Measurements from ENCODE around the gene PCBP4. TPM values are rescaled to one million over a fixed set of nuclear protein-coding genes. Genes with fewer than 3 reads are reported as not detected.

PCBP4 gene
- total and polyA plus RNA-seq, 7 donors: 15.6 to 292 (median 256) TPM

- no peak overlapping the region for H3K4me3 ChIP-seq
- peak; percentile 62 for DNase-seq
- peaks cover 0 to 29% (median 27%) of the 10 kb centered on the region in 4 donors for H3K4me1 ChIP-seq
- no peaks in the 10 kb centered on the region for H3K9me3 ChIP-seq
- H3K27ac ChIP-seq: no peak overlapping the region
- no peaks in the 10 kb centered on the region for H3K27me3 ChIP-seq
- WGBS, 2 donors: 86 to 91% methylated on average over 18 of the region's 18 CpGs
- TF ChIP-seq, protein P1, sequence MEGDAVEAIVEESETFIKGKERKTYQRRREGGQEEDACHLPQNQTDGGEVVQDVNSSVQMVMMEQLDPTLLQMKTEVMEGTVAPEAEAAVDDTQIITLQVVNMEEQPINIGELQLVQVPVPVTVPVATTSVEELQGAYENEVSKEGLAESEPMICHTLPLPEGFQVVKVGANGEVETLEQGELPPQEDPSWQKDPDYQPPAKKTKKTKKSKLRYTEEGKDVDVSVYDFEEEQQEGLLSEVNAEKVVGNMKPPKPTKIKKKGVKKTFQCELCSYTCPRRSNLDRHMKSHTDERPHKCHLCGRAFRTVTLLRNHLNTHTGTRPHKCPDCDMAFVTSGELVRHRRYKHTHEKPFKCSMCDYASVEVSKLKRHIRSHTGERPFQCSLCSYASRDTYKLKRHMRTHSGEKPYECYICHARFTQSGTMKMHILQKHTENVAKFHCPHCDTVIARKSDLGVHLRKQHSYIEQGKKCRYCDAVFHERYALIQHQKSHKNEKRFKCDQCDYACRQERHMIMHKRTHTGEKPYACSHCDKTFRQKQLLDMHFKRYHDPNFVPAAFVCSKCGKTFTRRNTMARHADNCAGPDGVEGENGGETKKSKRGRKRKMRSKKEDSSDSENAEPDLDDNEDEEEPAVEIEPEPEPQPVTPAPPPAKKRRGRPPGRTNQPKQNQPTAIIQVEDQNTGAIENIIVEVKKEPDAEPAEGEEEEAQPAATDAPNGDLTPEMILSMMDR (IDR thresholded peaks at IDR 0.05): no peak
- TF ChIP-seq EP300 (IDR thresholded peaks at IDR 0.05) (no peak), POLR2A (IDR thresholded peaks at IDR 0.05) (no peak), POLR2AphosphoS5 (IDR thresholded peaks at IDR 0.05) (no peak)
- intact Hi-C loops (cut with DNase I): loop anchor here (10.0 kb wide), 1 partner anchor 450 kb away; no protein-coding TSS in a partner anchor
- H3K36me3 ChIP-seq: peaks cover 0 to 45% (median 3%) of the 10 kb centered on the region in 4 donors
These were observed 22.0 kb downstream of the PCBP4 start for GRCh38 chr3:51945031-51945840.

DNA sequence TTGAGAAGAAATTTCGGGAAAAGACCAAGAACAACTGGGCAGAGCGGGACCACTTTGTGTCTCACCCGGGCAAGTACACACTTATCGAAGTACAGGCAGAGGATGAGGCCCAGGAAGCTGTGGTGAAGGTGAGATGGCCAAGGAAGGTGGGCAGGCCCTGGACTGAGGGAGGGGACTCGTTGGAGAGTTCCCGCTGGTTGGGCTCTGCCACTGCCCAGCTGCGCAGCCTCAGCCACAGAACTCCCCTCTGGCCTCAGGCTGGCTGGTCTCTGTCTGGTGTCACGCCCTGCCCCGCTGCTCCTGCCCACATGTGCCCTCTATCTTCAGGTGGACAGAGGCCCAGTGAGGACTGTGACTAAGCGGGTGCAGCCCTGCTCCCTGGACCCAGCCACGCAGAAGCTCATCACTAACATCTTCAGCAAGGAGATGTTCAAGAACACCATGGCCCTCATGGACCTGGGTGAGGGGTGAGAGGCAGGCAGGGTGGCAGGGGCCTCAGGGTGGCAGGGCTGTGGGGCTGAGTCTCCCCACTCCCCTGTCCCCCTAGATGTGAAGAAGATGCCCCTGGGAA is 22.7 kb downstream of the PCBP4 start:
- H3K27me3 ChIP-seq: no peaks in the 10 kb centered on the region
- peaks cover 0 to 44% (median 3%) of the 10 kb centered on the region in 4 donors for H3K36me3 ChIP-seq
- TF ChIP-seq EP300 (IDR thresholded peaks at IDR 0.05): no peak
- no peak for TF ChIP-seq POLR2AphosphoS5 (IDR thresholded peaks at IDR 0.05)
- no peak for TF ChIP-seq POLR2A (IDR thresholded peaks at IDR 0.05)
- WGBS, 2 donors: 92 to 94% methylated on average over 11 of the region's 11 CpGs
- peaks cover 0 to 34% (median 30%) of the 10 kb centered on the region in 4 donors for H3K4me1 ChIP-seq
- no peak overlapping the region for H3K27ac ChIP-seq
- intact Hi-C loops (cut with DNase I): loop anchor here (5.0 to 10.0 kb wide), 5 partner anchors 178 to 1938 kb away; partner anchors contain the start of genes ACTR8, ALAS1 and POC1A
- no peak overlapping the region for H3K4me3 ChIP-seq
- peak; percentile 55 for DNase-seq
- no peaks in the 10 kb centered on the region for H3K9me3 ChIP-seq

DNA sequence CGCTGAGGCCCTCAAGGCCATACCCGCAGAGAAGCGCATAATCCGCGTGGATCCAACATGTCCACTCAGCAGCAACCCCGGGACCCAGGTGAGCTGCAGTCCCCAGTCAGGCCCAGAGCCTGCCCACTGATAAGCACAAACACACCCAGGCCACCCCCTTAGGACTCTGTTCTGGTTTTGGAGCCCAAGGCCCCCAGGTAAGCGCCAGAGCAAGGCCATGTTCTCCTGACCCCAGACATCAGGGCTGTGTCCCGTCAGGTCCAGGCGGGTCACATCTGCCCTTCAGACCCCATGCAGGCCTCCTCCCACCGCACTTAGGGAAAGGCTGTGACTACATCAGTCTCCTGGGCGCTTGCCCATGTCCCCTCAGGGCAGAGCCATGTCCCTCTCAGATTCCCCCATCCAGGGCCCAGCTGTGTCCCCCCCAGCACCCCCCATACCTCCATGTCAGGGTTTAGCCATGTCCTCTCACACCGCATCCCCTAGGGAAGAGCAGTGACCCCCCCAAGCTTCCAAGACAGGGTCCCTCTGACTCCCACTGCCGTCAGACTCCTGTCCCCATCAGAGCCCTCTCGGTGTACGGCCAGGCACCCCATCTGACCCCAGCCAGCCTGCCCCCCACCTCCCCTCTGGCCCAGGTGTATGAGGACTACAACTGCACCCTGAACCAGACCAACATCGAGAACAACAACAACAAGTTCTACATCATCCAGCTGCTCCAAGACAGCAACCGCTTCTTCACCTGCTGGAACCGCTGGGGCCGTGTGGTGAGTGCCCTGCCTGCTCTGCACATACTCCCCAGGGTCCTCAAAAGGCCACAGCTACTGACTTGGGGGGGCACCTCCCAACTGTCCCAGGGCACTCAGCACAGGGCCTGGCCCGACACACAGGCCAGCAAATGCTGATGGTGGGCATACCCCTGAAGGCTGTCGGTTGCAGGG is 23.5 kb downstream of the PCBP4 start:
- Histone ChIP-seq H3K36me3 (peaks cover 0 to 43% (median 3%) of the 10 kb centered on the region in 4 donors), H3K4me1 (peaks cover 0 to 37% (median 33%) of the 10 kb centered on the region in 4 donors), H3K27ac (peak overlapping the region; percentile 89 to 97 (median 96)), H3K9me3 (no peaks in the 10 kb centered on the region), H3K27me3 (no peaks in the 10 kb centered on the region), H3K4me3 (peak overlapping the region in 3 of 4 donors; percentile 52 to 78 (median 56))
- no peak for TF ChIP-seq EP300 (IDR thresholded peaks at IDR 0.05)
- no peak for TF ChIP-seq POLR2AphosphoS5 (IDR thresholded peaks at IDR 0.05)
- no peak for TF ChIP-seq POLR2A (IDR thresholded peaks at IDR 0.05)
- TF ChIP-seq, protein P1 (IDR thresholded peaks at IDR 0.05): no peak
- peak; percentile 66 for DNase-seq
- intact Hi-C loops (cut with DNase I): loop anchor here (2.0 to 10.0 kb wide), 6 partner anchors 113 to 1939 kb away; partner anchors contain the start of genes ACTR8, ALAS1, DUSP7 and POC1A
- 94 to 96% methylated on average over 21 of the region's 21 CpGs for WGBS, 2 donors

- Histone ChIP-seq H3K27ac (peak overlapping the region; percentile 89 to 97 (median 96)), H3K4me3 (peak overlapping the region; percentile 39 to 78 (median 54)), H3K9me3 (no peaks in the 10 kb centered on the region), H3K36me3 (peaks cover 2 to 40% (median 5%) of the 10 kb centered on the region in 4 donors), H3K4me1 (peaks cover 0 to 37% (median 33%) of the 10 kb centered on the region in 4 donors), H3K27me3 (no peaks in the 10 kb centered on the region)
- intact Hi-C loops (cut with DNase I): loop anchor here (1.0 to 10.0 kb wide), 9 partner anchors 24 to 1939 kb away; partner anchors contain the start of genes ABHD14B, ACTR8, ALAS1 and DUSP7
- DNase-seq: peak; percentile 81
- TF ChIP-seq POLR2A (IDR thresholded peaks at IDR 0.05) (no peak), POLR2AphosphoS5 (IDR thresholded peaks at IDR 0.05) (peak in 2 of 4 donors; percentile 19 to 28), EP300 (IDR thresholded peaks at IDR 0.05) (no peak)
- TF ChIP-seq, protein P1 (IDR thresholded peaks at IDR 0.05): no peak
- 24 to 50% methylated on average over 17 of the region's 17 CpGs for WGBS, 2 donors
These were observed 24.4 kb downstream of the PCBP4 start for GRCh38 chr3:51942603-51943450.
